T1000 (cell line): Measurements from ENCODE around the gene TAF1C.

Experiments
- DNase-seq: peaks from one replicate; lab custom pipeline; 2025; ENCODE audit warnings: mixed read lengths; lab: John Stamatoyannopoulos, UW

The TAF1C gene

GRCh38 chr16:84159800-84160199 lies 27.1 kb downstream of the TAF1C start:
- DNase-seq = no peak

- DNase-seq = no peak
Observed at GRCh38 chr16:84159007-84159406, 27.9 kb downstream of the TAF1C start.

GRCh38 chr16:84156342-84156784 lies 30.5 kb downstream of the TAF1C start:
- no peak for DNase-seq

- no peak for DNase-seq
Observed at GRCh38 chr16:84155771-84156170, 31.1 kb downstream of the TAF1C start.

GRCh38 chr16:84155226-84155625 lies 31.6 kb downstream of the TAF1C start:
- DNase-seq = no peak

- DNase-seq = no peak
Observed at GRCh38 chr16:84153660-84154214, 33.1 kb downstream of the TAF1C start.

- DNase-seq = no peak
Observed at GRCh38 chr16:84150926-84151325, 35.9 kb downstream of the TAF1C start.

- DNase-seq = peak; percentile 75
Observed at GRCh38 chr16:84144859-84145639, 41.8 kb downstream of the TAF1C start, which contains the start of the genes DNAAF1 and HSDL1. TSS of gene DNAAF1 (plus strand) at chr16:84145308. CDS start at chr16:84145441, 133 bp downstream. TSS of gene HSDL1 (minus strand) at chr16:84145177. CDS start at chr16:84131321, 13,856 bp downstream.

- no peak for DNase-seq
Observed at GRCh38 chr16:84144209-84144858, 42.5 kb downstream of the TAF1C start.

GRCh38 chr16:84143784-84144199 lies 43.1 kb downstream of the TAF1C start:
- no peak for DNase-seq

GRCh38 chr16:84143081-84143480 lies 43.8 kb downstream of the TAF1C start:
- DNase-seq = no peak

- no peak for DNase-seq
Observed at GRCh38 chr16:84141143-84141670, 45.6 kb downstream of the TAF1C start.

- DNase-seq = no peak
Observed at GRCh38 chr16:84139628-84140258, 47.1 kb downstream of the TAF1C start.

GRCh38 chr16:84138824-84139627 lies 47.8 kb downstream of the TAF1C start:
- DNase-seq = no peak

- no peak for DNase-seq
Observed at GRCh38 chr16:84138500-84138823, 48.4 kb downstream of the TAF1C start.

GRCh38 chr16:84137769-84138357 lies 49.0 kb downstream of the TAF1C start:
- no peak for DNase-seq

GRCh38 chr16:84137287-84137686 lies 49.6 kb downstream of the TAF1C start:
- DNase-seq = no peak

GRCh38 chr16:84136331-84137125 lies 50.3 kb downstream of the TAF1C start:
- DNase-seq = no peak

- no peak for DNase-seq
Observed at GRCh38 chr16:84132527-84133285, 54.2 kb downstream of the TAF1C start.
